ENCODE results near the gene PGK1.
"Not testable (repeated sequence)": the region's sequence is repeated elsewhere in the genome, so short reads cannot be mapped to it uniquely, and the experiment has no call there.

GRCh38 chrX:78163175-78163574 lies 59.1 kb downstream of the PGK1 start:
- TF ChIP-seq CBX3 (IDR thresholded peaks at IDR 0.05; ENCODE audit: low read depth); EZH2phosphoT487 (IDR thresholded peaks at IDR 0.05; ENCODE audit: borderline replicate concordance); FOSL1 (IDR thresholded peaks at IDR 0.05; ENCODE audit: low read depth); CTCF (IDR thresholded peaks at IDR 0.05 in 2 of 3, conservative IDR thresholded peaks at IDR 0.05 in 1 of 3; ENCODE audit: borderline replicate concordance in 1 of 3, insufficient read depth in 1 of 3, low read depth in 2 of 3, low read length in 2 of 3); POLR2AphosphoS5 (IDR thresholded peaks at IDR 0.05; ENCODE audit: low read depth, low read length); YY1 (IDR thresholded peaks at IDR 0.05; ENCODE audit: extremely low read depth, insufficient replicate concordance, low read depth, low read length); SIN3A (IDR thresholded peaks at IDR 0.05; ENCODE audit: low read depth); EZH2 (IDR thresholded peaks at IDR 0.05); POLR2A (IDR thresholded peaks at IDR 0.05; ENCODE audit: borderline replicate concordance, extremely low read depth, insufficient read depth, insufficient read length); REST (IDR thresholded peaks at IDR 0.05; ENCODE audit: low read depth); ATF3 (IDR thresholded peaks at IDR 0.05): not testable (repeated sequence)
